PC-3 (cell line): ENCODE results near the gene RNF183. TPM values are rescaled to one million over a fixed set of nuclear protein-coding genes. Genes with fewer than 3 reads are reported as not detected.

Source experiments
- ATAC-seq: fragments of 200-7000 bp; cut with Tn5 transposase; 2 replicates; pipeline ENCODE4 v1.9.1; 2020; ENCODE audit warnings: mild to moderate bottlenecking, moderate library complexity
- BruUV-seq: library from RNA; stranded (reverse); fragments of 400-500 nt; replicated peaks from 2 replicates; lab custom pipeline; 2021; lab: Mats Ljungman, UMichigan
- CTCF ChIA-PET: fragments of 300-600 bp; sonication (Branson Sonifier 250); formaldehyde crosslinking; loops from one replicate; lab custom pipeline; 2022; ENCODE audit warnings: antibody characterized with exemption; lab: Charles Lee
- POLR2A ChIA-PET: fragments of 300-600 bp; sonication (Branson Sonifier 250); formaldehyde crosslinking; loops from one replicate; lab custom pipeline; 2022; ENCODE audit warnings: antibody characterized with exemption; ENCODE audit not compliant: unreplicated experiment; lab: Charles Lee
- DNase-seq: peaks from one replicate; pipeline ENCODE4 v3.0.0-alpha.2; 2015
- H2AFZ ChIP-seq: fragments of 300-600 bp; sonication (generic); 2 replicates; pipeline ENCODE4 v1.6.0; 2016; ENCODE audit warnings: antibody characterized with exemption, low read length
- H3F3A ChIP-seq: fragments of 300-600 bp; sonication (generic); one replicate; pipeline ENCODE4 v1.6.0; 2017; ENCODE audit warnings: antibody characterized with exemption, low read length, control low read depth, mild to moderate bottlenecking; ENCODE audit not compliant: unreplicated experiment
- H3K27ac ChIP-seq: fragments of 300-600 bp; sonication (generic); 2 replicates; pipeline ENCODE4 v1.5.1; 2016; ENCODE audit warnings: mild to moderate bottlenecking, low read length
- H3K27me3 ChIP-seq: fragments of 300-600 bp; sonication (generic); 2 replicates; pipeline ENCODE4 v1.6.1; 2016; ENCODE audit warnings: low read length, mixed read lengths
- H3K36me3 ChIP-seq: fragments of 300-600 bp; sonication (generic); 2 replicates; pipeline ENCODE4 v1.6.1; 2016; ENCODE audit warnings: low read depth, mixed run types, low read length, mixed read lengths
- H3K4me1 ChIP-seq: fragments of 300-600 bp; sonication (generic); 2 replicates; pipeline ENCODE4 v1.5.1; 2016; ENCODE audit warnings: low read length; ENCODE audit not compliant: insufficient read depth
- H3K4me2 ChIP-seq: fragments of 300-600 bp; sonication (generic); 2 replicates; pipeline ENCODE4 v1.6.0; 2016; ENCODE audit warnings: low read length
- H3K4me3 ChIP-seq: fragments of 300-600 bp; sonication (generic); 2 replicates; pipeline ENCODE4 v1.5.1; 2016; ENCODE audit warnings: mild to moderate bottlenecking, low read length, mixed read lengths
- H3K79me2 ChIP-seq: fragments of 300-600 bp; sonication (generic); 2 replicates; pipeline ENCODE4 v1.6.1; 2017; ENCODE audit warnings: low read length, mixed read lengths
- H3K9ac ChIP-seq: fragments of 300-600 bp; sonication (generic); 2 replicates; pipeline ENCODE4 v1.6.0; 2016; ENCODE audit warnings: mild to moderate bottlenecking, low read length
- H3K9me2 ChIP-seq: fragments of 300-600 bp; sonication (generic); replicated peaks from 2 replicates; pipeline ENCODE4 v1.6.1; 2016; ENCODE audit warnings: mixed run types, low read length, mixed read lengths
- H3K9me3 ChIP-seq: fragments of 300-600 bp; sonication (generic); 2 replicates; pipeline ENCODE4 v1.6.1; 2016; ENCODE audit warnings: low read length, mixed read lengths
- H4K20me1 ChIP-seq: fragments of 300-600 bp; sonication (generic); 2 replicates; pipeline ENCODE4 v1.6.1; 2016; ENCODE audit warnings: low read length, mixed read lengths
- CTCF ChIP-seq: fragments of 300-600 bp; sonication (generic); conservative IDR thresholded peaks from 2 replicates; pipeline ENCODE4 v1.5.1; 2017; ENCODE audit warnings: antibody characterized with exemption, low read depth, mild to moderate bottlenecking, low read length
- EZH2 ChIP-seq: fragments of 300-600 bp; sonication (generic); IDR thresholded peaks from one replicate; pipeline ENCODE4 v1.6.1; 2017; ENCODE audit warnings: antibody characterized with exemption, mild to moderate bottlenecking, low read length; ENCODE audit not compliant: unreplicated experiment
- EZH2phosphoT487 ChIP-seq: fragments of 300-600 bp; sonication (generic); IDR thresholded peaks from 2 replicates; pipeline ENCODE4 v1.6.1; 2018; ENCODE audit warnings: mild to moderate bottlenecking, antibody characterized with exemption, low read length, borderline replicate concordance
- intact Hi-C: fragments of 100-400 bp; cut with micrococcal nuclease; formaldehyde crosslinking; loops from 2 replicates; pipeline ENCODE4 v1.9.0; 2023
- total RNA-seq: library from RNA; depleted of rRNA; stranded (reverse); fragments of >200 nt; gene quantifications from 2 replicates; pipeline ENCODE4 v1.2.3, GENCODE V29; 2014

The RNF183 gene
- total RNA-seq, 1 experiment from 2014 or later: not detected

DNA sequence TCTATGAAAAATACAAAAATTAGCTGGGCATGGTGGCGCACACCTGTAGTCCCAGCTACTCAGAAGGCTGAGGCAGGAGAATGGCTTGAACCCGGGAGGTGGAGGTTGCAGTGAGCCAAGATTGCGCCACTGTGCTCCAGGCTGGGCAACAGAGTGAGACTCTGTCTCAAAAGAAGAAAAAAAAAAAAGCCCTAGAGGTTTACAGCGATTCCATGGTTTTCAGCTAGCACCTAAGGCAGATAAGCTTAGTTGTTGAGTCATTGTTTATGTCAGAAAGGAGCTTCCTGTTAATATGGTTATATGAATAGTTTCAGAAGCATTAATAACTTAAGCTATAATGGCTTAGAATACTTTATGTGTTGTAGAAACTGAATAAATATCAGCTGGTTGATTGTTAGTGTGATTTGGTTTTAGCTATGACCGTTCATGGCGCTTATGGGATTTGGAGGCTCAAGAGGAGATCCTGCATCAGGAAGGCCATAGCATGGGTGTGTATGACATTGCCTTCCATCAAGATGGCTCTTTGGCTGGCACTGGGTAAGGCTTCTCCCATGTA lies 13.0 kb downstream of the RNF183 start:
- H3K9ac ChIP-seq: no peak overlapping the region
- peaks cover 64% of the 10 kb centered on the region for H3K36me3 ChIP-seq
- H3K9me2 ChIP-seq: no peaks in the 10 kb centered on the region
- no peak overlapping the region for H3K4me2 ChIP-seq
- TF ChIP-seq CTCF (no peak), EZH2 (no peak)
- H3K4me3 ChIP-seq: no peak overlapping the region
- ATAC-seq: no peak
- ChIA-PET CTCF (no interaction called here), POLR2A (no interaction called here)
- BruUV-seq: no TSS peak
- intact Hi-C loops: no loop called here
- no peaks in the 10 kb centered on the region for H3F3A ChIP-seq
- no peak overlapping the region for H3K27ac ChIP-seq
- H3K27me3 ChIP-seq: no peaks in the 10 kb centered on the region
- no peak for DNase-seq
- H2AFZ ChIP-seq: no peak overlapping the region
- H3K79me2 ChIP-seq: no peaks in the 10 kb centered on the region
- no peaks in the 10 kb centered on the region for H3K9me3 ChIP-seq
- H4K20me1 ChIP-seq: no peaks in the 10 kb centered on the region
- H3K4me1 ChIP-seq: no peaks in the 10 kb centered on the region

GRCh38 chr9:113289091-113289490 lies 14.1 kb downstream of the RNF183 start:
- no peaks in the 10 kb centered on the region for H3K79me2 ChIP-seq
- no peak overlapping the region for H3K4me3 ChIP-seq
- ATAC-seq (no peak), DNase-seq (no peak)
- no TSS peak for BruUV-seq
- H3K27me3 ChIP-seq: no peaks in the 10 kb centered on the region
- POLR2A ChIA-PET: no interaction called here
- no peaks in the 10 kb centered on the region for H4K20me1 ChIP-seq
- H3K9ac ChIP-seq: no peak overlapping the region
- no peak overlapping the region for H2AFZ ChIP-seq
- H3F3A ChIP-seq: no peaks in the 10 kb centered on the region
- no peak overlapping the region for H3K27ac ChIP-seq
- H3K36me3 ChIP-seq: peaks cover 73% of the 10 kb centered on the region
- intact Hi-C loops: no loop called here
- H3K4me1 ChIP-seq: no peaks in the 10 kb centered on the region
- no peaks in the 10 kb centered on the region for H3K9me2 ChIP-seq
- no peak overlapping the region for H3K4me2 ChIP-seq
- CTCF ChIA-PET: no interaction called here
- no peaks in the 10 kb centered on the region for H3K9me3 ChIP-seq
- TF ChIP-seq EZH2 (no peak), CTCF (no peak), EZH2phosphoT487 (no peak)

DNA sequence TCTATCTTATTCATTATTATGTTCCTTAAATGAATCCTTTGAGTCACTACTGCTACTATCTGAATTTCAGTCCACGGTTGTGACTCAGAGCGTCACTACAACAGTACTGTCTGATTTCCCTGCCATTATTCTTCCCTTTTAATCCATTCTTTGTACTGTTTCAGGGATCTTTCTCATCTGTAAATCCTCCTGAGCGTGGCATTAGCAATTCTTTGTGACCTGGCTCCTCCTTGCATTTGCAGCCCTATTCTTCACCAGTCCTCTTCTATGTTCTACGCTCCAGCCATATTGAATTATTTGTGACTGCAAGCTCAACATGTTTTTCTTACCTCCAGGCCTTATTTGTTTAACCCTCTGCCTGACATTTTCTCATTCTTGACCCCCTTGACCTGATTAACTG lies 21.8 kb downstream of the RNF183 start:
- no TSS peak for BruUV-seq
- Histone ChIP-seq H3K9ac (no peak overlapping the region), H3K4me3 (no peak overlapping the region), H3K27me3 (no peaks in the 10 kb centered on the region), H3K9me3 (no peaks in the 10 kb centered on the region), H2AFZ (no peak overlapping the region), H4K20me1 (no peaks in the 10 kb centered on the region), H3F3A (no peaks in the 10 kb centered on the region), H3K9me2 (no peaks in the 10 kb centered on the region), H3K36me3 (peaks cover 53% of the 10 kb centered on the region), H3K4me1 (no peaks in the 10 kb centered on the region; the same call in 1 of the 2 replicates), H3K4me2 (no peak overlapping the region), H3K79me2 (peaks cover 23% of the 10 kb centered on the region), H3K27ac (no peak overlapping the region)
- no peak for ATAC-seq
- no peak for DNase-seq
- ChIA-PET POLR2A (no interaction called here), CTCF (no interaction called here)
- no peak for TF ChIP-seq CTCF
- no peak for TF ChIP-seq EZH2
- no peak for TF ChIP-seq EZH2phosphoT487
- intact Hi-C loops: no loop called here
